ENCODE data around the gene FMN1.

DNA sequence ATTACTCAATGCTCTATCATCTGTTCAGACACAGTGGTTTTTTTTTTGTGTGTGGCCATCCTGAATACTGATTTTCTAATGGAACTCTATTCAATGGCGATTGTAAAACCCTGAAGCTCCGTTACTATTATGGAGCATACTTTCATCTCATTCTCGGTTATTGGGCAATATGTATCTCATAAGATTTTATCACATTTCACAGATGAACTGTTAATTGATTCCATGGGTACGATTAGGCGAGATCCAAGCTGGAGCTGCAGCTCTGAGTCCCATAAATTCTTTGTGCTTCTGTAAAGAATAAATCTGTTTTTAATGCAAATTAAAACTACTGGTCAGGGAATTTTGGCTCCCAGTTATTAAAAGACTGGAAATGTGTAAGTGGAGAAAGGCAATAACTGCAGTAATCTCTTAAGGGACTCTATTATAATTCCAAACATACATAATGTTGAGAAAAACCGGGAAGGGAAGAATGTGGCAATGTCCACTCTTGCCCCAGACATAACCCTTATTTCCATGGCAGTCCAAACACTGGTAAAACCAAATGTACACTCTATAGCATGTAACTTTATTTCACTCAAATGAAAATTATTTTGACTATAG, 394.5 kb downstream of the FMN1 start:
- TF ChIP-seq CTCF (IDR thresholded peaks at IDR 0.05) (no peak), POLR2AphosphoS5 (IDR thresholded peaks at IDR 0.05; ENCODE audit: insufficient read depth in 1 of 2, low read depth in 1 of 2) (no peak), POLR2A (IDR thresholded peaks at IDR 0.05) (no peak)

All from vagina (tissue), 2 donors.